HEK293 (cell line): ENCODE results near the gene NADK.

Source experiments
- KLF17 ChIP-seq: fragments of 450-650 bp; formaldehyde crosslinking; IDR thresholded peaks from 2 replicates; pipeline ENCODE4 v1.5.1; 2016; ENCODE audit warnings: missing biosample characterization, missing genetic modification characterization
- OSR2 ChIP-seq: fragments of 450-650 bp; formaldehyde crosslinking; IDR thresholded peaks from 2 replicates; pipeline ENCODE4 v1.5.1; 2016; ENCODE audit warnings: missing biosample characterization, missing genetic modification characterization
- PRDM6 ChIP-seq: fragments of 450-650 bp; formaldehyde crosslinking; IDR thresholded peaks from 2 replicates; pipeline ENCODE4 v1.5.1; 2017; ENCODE audit warnings: missing biosample characterization, missing genetic modification characterization
- SCRT2 ChIP-seq: fragments of 450-650 bp; formaldehyde crosslinking; IDR thresholded peaks from 2 replicates; pipeline ENCODE4 v1.5.1; 2016; ENCODE audit warnings: missing biosample characterization, missing genetic modification characterization
- ZBTB8A ChIP-seq: fragments of 450-650 bp; formaldehyde crosslinking; IDR thresholded peaks from 2 replicates; pipeline ENCODE4 v1.5.1; 2016; ENCODE audit warnings: missing biosample characterization, missing genetic modification characterization
- ZFHX2 ChIP-seq: fragments of 450-650 bp; formaldehyde crosslinking; conservative IDR thresholded peaks from 2 replicates; pipeline ENCODE4 v1.5.1; 2016; ENCODE audit warnings: missing biosample characterization, missing genetic modification characterization
- ZNF148 ChIP-seq: fragments of 450-650 bp; formaldehyde crosslinking; IDR thresholded peaks from 2 replicates; pipeline ENCODE4 v1.5.0; 2017; ENCODE audit warnings: missing biosample characterization, missing genetic modification characterization, borderline replicate concordance
- ZNF169 ChIP-seq: fragments of 450-650 bp; formaldehyde crosslinking; IDR thresholded peaks from 2 replicates; pipeline ENCODE4 v1.5.1; 2016; ENCODE audit warnings: missing biosample characterization, missing genetic modification characterization
- ZNF24 ChIP-seq: fragments of 450-650 bp; formaldehyde crosslinking; IDR thresholded peaks from 2 replicates; pipeline ENCODE4 v1.5.1; 2016; ENCODE audit warnings: missing biosample characterization, missing genetic modification characterization
- ZNF311 ChIP-seq: fragments of 450-650 bp; formaldehyde crosslinking; IDR thresholded peaks from 2 replicates; pipeline ENCODE4 v1.5.1; 2017; ENCODE audit warnings: missing biosample characterization, missing genetic modification characterization, borderline replicate concordance
- ZNF433 ChIP-seq: fragments of 450-650 bp; formaldehyde crosslinking; IDR thresholded peaks from 2 replicates; pipeline ENCODE4 v1.5.1; 2016; ENCODE audit warnings: missing biosample characterization, missing genetic modification characterization, low read depth
- ZNF544 ChIP-seq: fragments of 450-650 bp; formaldehyde crosslinking; IDR thresholded peaks from 2 replicates; pipeline ENCODE4 v1.5.0; 2017; ENCODE audit warnings: missing biosample characterization, missing genetic modification characterization
- ZNF585B ChIP-seq: fragments of 450-650 bp; formaldehyde crosslinking; IDR thresholded peaks from 2 replicates; pipeline ENCODE4 v1.5.1; 2016; ENCODE audit warnings: missing biosample characterization, missing genetic modification characterization
- ZNF658 ChIP-seq: fragments of 450-650 bp; formaldehyde crosslinking; IDR thresholded peaks from 2 replicates; pipeline ENCODE4; 2016; ENCODE audit warnings: missing biosample characterization, missing genetic modification characterization
- TF ChIP-seq, protein P1 (sequence below): fragments of 450-650 bp; formaldehyde crosslinking; IDR thresholded peaks from 2 replicates; pipeline ENCODE4 v1.5.1; 2017; ENCODE audit warnings: missing biosample characterization, missing genetic modification characterization
- TF ChIP-seq, protein P2 (sequence below): fragments of 450-650 bp; formaldehyde crosslinking; IDR thresholded peaks from 2 replicates; pipeline ENCODE4 v1.5.1; 2016; ENCODE audit warnings: missing biosample characterization, missing genetic modification characterization
- TF ChIP-seq, protein P3 (sequence below): fragments of 450-650 bp; formaldehyde crosslinking; IDR thresholded peaks from 2 replicates; pipeline ENCODE4 v1.5.1; 2017; ENCODE audit warnings: missing biosample characterization, missing genetic modification characterization
- TF ChIP-seq, protein P4 (sequence below): fragments of 450-650 bp; formaldehyde crosslinking; IDR thresholded peaks from 2 replicates; pipeline ENCODE4 v1.5.1; 2016; ENCODE audit warnings: missing biosample characterization, missing genetic modification characterization

The NADK gene

GRCh38 chr1:1775327-1776226 is 2.7 kb downstream of the NADK start (continued):
- TF ChIP-seq, protein P1, sequence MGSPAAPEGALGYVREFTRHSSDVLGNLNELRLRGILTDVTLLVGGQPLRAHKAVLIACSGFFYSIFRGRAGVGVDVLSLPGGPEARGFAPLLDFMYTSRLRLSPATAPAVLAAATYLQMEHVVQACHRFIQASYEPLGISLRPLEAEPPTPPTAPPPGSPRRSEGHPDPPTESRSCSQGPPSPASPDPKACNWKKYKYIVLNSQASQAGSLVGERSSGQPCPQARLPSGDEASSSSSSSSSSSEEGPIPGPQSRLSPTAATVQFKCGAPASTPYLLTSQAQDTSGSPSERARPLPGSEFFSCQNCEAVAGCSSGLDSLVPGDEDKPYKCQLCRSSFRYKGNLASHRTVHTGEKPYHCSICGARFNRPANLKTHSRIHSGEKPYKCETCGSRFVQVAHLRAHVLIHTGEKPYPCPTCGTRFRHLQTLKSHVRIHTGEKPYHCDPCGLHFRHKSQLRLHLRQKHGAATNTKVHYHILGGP (tag by site-specific recombination): no peak
- TF ChIP-seq, protein P2, sequence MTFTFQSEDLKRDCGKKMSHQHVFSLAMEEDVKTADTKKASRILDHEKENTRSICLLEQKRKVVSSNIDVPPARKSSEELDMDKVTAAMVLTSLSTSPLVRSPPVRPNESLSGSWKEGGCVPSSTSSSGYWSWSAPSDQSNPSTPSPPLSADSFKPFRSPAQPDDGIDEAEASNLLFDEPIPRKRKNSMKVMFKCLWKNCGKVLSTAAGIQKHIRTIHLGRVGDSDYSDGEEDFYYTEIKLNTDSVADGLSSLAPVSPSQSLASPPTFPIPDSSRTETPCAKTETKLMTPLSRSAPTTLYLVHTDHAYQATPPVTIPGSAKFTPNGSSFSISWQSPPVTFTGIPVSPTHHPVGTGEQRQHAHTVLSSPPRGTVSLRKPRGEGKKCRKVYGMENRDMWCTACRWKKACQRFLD (tag by site-specific recombination): no peak
- TF ChIP-seq ZNF24 (tag by site-specific recombination) (no peak), ZNF544 (tag by site-specific recombination) (no peak), ZFHX2 (tag by site-specific recombination) (peak; percentile 25; the same call in 1 of the 2 replicates), SCRT2 (peak; percentile 92), ZBTB8A (tag by site-specific recombination) (no peak), KLF17 (tag by site-specific recombination) (no peak), ZNF311 (tag by site-specific recombination) (no peak), ZNF169 (no peak), ZNF148 (tag by site-specific recombination) (no peak), ZNF585B (tag by site-specific recombination) (no peak), ZNF433 (tag by site-specific recombination) (no peak), OSR2 (tag by site-specific recombination) (no peak), ZNF658 (tag by site-specific recombination) (no peak), PRDM6 (tag by site-specific recombination) (no peak)
- TF ChIP-seq, protein P3, sequence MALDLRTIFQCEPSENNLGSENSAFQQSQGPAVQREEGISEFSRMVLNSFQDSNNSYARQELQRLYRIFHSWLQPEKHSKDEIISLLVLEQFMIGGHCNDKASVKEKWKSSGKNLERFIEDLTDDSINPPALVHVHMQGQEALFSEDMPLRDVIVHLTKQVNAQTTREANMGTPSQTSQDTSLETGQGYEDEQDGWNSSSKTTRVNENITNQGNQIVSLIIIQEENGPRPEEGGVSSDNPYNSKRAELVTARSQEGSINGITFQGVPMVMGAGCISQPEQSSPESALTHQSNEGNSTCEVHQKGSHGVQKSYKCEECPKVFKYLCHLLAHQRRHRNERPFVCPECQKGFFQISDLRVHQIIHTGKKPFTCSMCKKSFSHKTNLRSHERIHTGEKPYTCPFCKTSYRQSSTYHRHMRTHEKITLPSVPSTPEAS (tag by site-specific recombination): no peak
- TF ChIP-seq, protein P4, sequence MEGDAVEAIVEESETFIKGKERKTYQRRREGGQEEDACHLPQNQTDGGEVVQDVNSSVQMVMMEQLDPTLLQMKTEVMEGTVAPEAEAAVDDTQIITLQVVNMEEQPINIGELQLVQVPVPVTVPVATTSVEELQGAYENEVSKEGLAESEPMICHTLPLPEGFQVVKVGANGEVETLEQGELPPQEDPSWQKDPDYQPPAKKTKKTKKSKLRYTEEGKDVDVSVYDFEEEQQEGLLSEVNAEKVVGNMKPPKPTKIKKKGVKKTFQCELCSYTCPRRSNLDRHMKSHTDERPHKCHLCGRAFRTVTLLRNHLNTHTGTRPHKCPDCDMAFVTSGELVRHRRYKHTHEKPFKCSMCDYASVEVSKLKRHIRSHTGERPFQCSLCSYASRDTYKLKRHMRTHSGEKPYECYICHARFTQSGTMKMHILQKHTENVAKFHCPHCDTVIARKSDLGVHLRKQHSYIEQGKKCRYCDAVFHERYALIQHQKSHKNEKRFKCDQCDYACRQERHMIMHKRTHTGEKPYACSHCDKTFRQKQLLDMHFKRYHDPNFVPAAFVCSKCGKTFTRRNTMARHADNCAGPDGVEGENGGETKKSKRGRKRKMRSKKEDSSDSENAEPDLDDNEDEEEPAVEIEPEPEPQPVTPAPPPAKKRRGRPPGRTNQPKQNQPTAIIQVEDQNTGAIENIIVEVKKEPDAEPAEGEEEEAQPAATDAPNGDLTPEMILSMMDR (tag by site-specific recombination): no peak
